Measurements from ENCODE around the gene FASN.

FASN gene

GRCh38 chr17:82031885-82032627 is 66.0 kb downstream of the FASN start:
- Histone ChIP-seq H2AFZ (no peak overlapping the region), H3K9ac (no peak overlapping the region), H3K36me3 (ENCODE audit: control insufficient read depth, insufficient read depth, low read length) (no peaks in the 10 kb centered on the region), H3K9me3 (ENCODE audit: control insufficient read depth, low read length) (no peaks in the 10 kb centered on the region), H3K27ac (no peak overlapping the region), H3K27me3 (ENCODE audit: control insufficient read depth, insufficient read depth, low read length) (no peaks in the 10 kb centered on the region), H3K4me1 (peaks cover 10% of the 10 kb centered on the region), H3K4me3 (ENCODE audit: low read depth, low read length) (peak overlapping the region; percentile 34), H3K4me2 (ENCODE audit: low read length) (peak overlapping the region; percentile 66), H3K79me2 (no peaks in the 10 kb centered on the region)
- TF ChIP-seq, protein P1, sequence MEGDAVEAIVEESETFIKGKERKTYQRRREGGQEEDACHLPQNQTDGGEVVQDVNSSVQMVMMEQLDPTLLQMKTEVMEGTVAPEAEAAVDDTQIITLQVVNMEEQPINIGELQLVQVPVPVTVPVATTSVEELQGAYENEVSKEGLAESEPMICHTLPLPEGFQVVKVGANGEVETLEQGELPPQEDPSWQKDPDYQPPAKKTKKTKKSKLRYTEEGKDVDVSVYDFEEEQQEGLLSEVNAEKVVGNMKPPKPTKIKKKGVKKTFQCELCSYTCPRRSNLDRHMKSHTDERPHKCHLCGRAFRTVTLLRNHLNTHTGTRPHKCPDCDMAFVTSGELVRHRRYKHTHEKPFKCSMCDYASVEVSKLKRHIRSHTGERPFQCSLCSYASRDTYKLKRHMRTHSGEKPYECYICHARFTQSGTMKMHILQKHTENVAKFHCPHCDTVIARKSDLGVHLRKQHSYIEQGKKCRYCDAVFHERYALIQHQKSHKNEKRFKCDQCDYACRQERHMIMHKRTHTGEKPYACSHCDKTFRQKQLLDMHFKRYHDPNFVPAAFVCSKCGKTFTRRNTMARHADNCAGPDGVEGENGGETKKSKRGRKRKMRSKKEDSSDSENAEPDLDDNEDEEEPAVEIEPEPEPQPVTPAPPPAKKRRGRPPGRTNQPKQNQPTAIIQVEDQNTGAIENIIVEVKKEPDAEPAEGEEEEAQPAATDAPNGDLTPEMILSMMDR (IDR thresholded peaks at IDR 0.05): no peak

DNA sequence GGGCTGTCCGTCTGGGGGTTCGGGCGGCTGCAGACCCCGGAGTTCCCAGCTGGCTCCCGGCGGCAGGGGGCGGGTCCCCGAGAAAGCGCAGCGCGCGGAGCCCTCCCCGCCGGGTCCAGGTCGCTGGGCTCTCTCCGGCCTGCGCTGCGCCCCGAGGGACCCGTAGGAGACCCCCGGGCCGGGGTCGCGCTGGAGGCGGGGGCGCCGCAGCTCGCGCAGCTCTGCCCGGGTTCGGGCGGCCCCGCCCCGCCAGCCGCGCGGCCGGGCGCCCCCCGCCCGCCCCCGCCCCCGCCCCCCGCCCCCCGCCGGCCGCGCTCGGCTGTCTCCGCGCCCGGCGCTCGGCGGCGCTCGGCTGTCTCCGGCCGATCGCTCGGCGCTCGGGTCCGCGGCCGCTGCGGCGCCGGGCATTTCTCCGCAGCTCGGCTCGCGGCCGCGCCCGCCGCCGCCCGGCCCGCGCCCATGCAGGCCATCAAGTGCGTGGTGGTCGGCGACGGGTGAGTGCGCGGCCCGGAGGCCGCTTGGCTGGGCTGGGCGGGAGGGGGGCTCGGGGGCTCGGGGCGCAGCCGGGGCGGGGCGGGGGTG is 66.6 kb downstream of the FASN start, which contains the start of gene RAC3:
Gene RAC3 (plus strand): TSS at position 376 of the 582 bp plus-strand sequence. CDS start 84 bp downstream, at position 460.
- peak within 1 kb of the TSS; percentile 92 for H2AFZ ChIP-seq
- H3K27me3 ChIP-seq (ENCODE audit: control insufficient read depth, insufficient read depth, low read length): no peaks in the 10 kb centered on the region
- H3K4me3 ChIP-seq (ENCODE audit: low read depth, low read length): peak within 1 kb of the TSS; percentile 68
- no peaks in the 10 kb centered on the region for H3K36me3 ChIP-seq (ENCODE audit: control insufficient read depth, insufficient read depth, low read length)
- no peak within 1 kb of the TSS for H3K9ac ChIP-seq
- H3K4me1 ChIP-seq: peaks cover 6% of the 10 kb centered on the region
- H3K4me2 ChIP-seq (ENCODE audit: low read length): peak within 1 kb of the TSS; percentile 89
- no peaks in the 10 kb centered on the region for H3K79me2 ChIP-seq
- H3K9me3 ChIP-seq (ENCODE audit: control insufficient read depth, low read length): no peaks in the 10 kb centered on the region
- TF ChIP-seq, protein P1 (IDR thresholded peaks at IDR 0.05): no peak
- H3K27ac ChIP-seq: peak within 1 kb of the TSS; percentile 39

DNA sequence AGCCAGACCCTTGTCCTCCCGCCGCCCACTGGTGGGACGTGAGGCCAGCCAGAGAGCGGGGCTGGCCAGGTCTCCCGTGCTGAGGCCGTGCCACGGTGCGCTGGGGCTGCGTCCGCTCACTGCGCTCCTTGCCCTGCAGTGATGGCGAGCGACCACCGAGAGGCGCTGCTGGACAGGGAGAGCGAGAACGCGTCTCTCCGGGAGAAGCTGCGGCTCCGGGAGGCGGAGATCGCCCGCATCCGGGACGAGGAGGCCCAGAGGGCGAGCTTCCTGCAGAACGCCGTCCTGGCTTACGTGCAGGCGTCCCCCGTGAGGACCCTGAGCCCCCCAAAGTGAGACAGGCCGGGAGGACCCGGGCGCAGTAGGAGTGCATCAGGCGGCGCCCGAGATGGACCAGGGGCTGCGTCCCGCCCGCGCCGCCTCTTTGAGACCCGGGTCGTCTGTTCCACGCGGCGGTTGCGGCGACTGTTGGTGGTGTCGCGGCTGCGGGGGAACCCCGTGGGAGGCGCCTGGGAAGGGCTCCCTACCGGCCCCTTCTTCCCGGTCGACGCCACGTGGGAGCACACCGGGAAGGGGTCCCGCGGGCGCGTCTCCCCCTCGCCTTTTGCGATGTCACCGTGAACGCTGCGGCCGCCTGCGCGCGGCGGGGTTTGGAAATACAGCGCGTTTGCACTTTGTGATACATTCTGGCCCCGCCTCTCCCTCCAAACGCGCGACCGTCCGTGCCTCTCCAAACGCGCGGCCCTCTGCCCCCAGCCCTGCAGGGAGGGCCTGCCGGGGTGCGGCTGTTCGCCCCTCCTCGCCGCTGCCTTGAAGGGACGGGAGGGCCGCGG is 67.3 kb downstream of the FASN start:
- Histone ChIP-seq H3K27me3 (ENCODE audit: control insufficient read depth, insufficient read depth, low read length) (no peaks in the 10 kb centered on the region), H3K9me3 (ENCODE audit: control insufficient read depth, low read length) (no peaks in the 10 kb centered on the region), H2AFZ (peak overlapping the region; percentile 92), H3K4me1 (peaks cover 6% of the 10 kb centered on the region), H3K9ac (no peak overlapping the region), H3K79me2 (no peaks in the 10 kb centered on the region), H3K36me3 (ENCODE audit: control insufficient read depth, insufficient read depth, low read length) (no peaks in the 10 kb centered on the region), H3K27ac (peak overlapping the region; percentile 39), H3K4me2 (ENCODE audit: low read length) (peak overlapping the region; percentile 89), H3K4me3 (ENCODE audit: low read depth, low read length) (peak overlapping the region; percentile 68)
- TF ChIP-seq, protein P1 (IDR thresholded peaks at IDR 0.05): peak; percentile 93

- Histone ChIP-seq H3K4me1 (peaks cover 6% of the 10 kb centered on the region), H2AFZ (peak overlapping the region; percentile 92), H3K27ac (no peak overlapping the region), H3K4me2 (ENCODE audit: low read length) (peak overlapping the region; percentile 26), H3K36me3 (ENCODE audit: control insufficient read depth, insufficient read depth, low read length) (no peaks in the 10 kb centered on the region), H3K79me2 (no peaks in the 10 kb centered on the region), H3K4me3 (ENCODE audit: low read depth, low read length) (no peak overlapping the region), H3K9me3 (ENCODE audit: control insufficient read depth, low read length) (no peaks in the 10 kb centered on the region), H3K27me3 (ENCODE audit: control insufficient read depth, insufficient read depth, low read length) (no peaks in the 10 kb centered on the region), H3K9ac (no peak overlapping the region)
- TF ChIP-seq, protein P1 (IDR thresholded peaks at IDR 0.05): no peak
Observed at GRCh38 chr17:82029990-82030469, 68.0 kb downstream of the FASN start.
